ENCODE data around the gene MDN1. TPM values are rescaled to one million over a fixed set of nuclear protein-coding genes. Genes with fewer than 3 reads are reported as not detected.

The MDN1 gene
- total and polyA plus RNA-seq, 2 donors (not counting 1 experiment from before 2014, with no cell fraction given) = 16.5 to 59.5 TPM

DNA sequence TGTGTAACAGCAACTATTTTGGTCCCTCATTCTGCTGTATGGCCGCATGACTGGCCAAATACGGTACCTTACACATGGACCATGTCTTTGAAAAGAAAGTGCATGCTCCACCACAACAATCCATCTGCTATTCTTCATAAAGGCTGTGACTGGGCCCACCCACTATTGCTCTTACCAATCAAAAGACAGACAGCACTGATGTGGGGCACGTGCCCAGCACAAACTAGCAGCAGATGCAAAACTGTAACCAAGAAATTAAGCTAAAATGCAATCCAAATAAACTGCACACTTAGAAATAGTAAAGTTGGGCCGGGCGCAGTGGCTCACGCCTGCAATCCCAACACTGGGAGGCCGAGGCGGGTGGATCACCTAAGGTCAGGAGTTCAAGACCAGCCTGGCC is 20.5 kb downstream of the MDN1 start:
- H3K27ac Mint-ChIP-seq = no peak overlapping the region
- Histone ChIP-seq H3K9ac (ENCODE audit: low read length) (no peak overlapping the region), H3K4me2 (replicated peaks; ENCODE audit: low read depth, low read length, poor library complexity, severe bottlenecking) (no peak overlapping the region), H2AFZ (ENCODE audit: insufficient read depth, low read depth, low read length, poor library complexity, severe bottlenecking) (no peak overlapping the region), H3K9me3 (ENCODE audit: control extremely low read depth in 1 of 3, control insufficient read depth in 2 of 3, insufficient read depth in 1 of 3, low read length in 2 of 3) (no peaks in the 10 kb centered on the region), H3K4me3 (ENCODE audit: control extremely low read depth in 1 of 5, extremely low read depth in 1 of 5, insufficient read depth in 1 of 5, low read depth in 2 of 5, low read length in 4 of 5) (no peak overlapping the region), H3K27me3 (replicated peaks in 1 of 4; ENCODE audit: control extremely low read depth in 1 of 4, control insufficient read depth in 3 of 4, insufficient read depth in 4 of 4, low read length in 3 of 4) (no peaks in the 10 kb centered on the region), H3K27ac (ENCODE audit: low read length in 2 of 2) (no peak overlapping the region), H3K36me3 (replicated peaks in 1 of 2; ENCODE audit: control extremely low read depth in 1 of 2, control insufficient read depth in 1 of 2, extremely low read depth in 1 of 2, insufficient read depth in 2 of 2, low read length in 1 of 2) (peaks cover 10 to 31% of the 10 kb centered on the region in 2 experiments), H3K4me1 (ENCODE audit: control insufficient read depth in 2 of 2, insufficient read depth in 2 of 2, low read length in 2 of 2) (peaks cover 5 to 6% of the 10 kb centered on the region in 2 donors), H4K20me1 (ENCODE audit: control insufficient read depth, insufficient read depth, low read length, poor library complexity, severe bottlenecking) (no peaks in the 10 kb centered on the region), H3K79me2 (ENCODE audit: control insufficient read depth, insufficient read depth, low read length) (peaks cover 14% of the 10 kb centered on the region)
- H3K4me3 Mint-ChIP-seq = no peak overlapping the region
- H3K4me1 Mint-ChIP-seq = peaks cover 10% of the 10 kb centered on the region
- ChIA-PET POLR2A (no interaction called here), CTCF (no interaction called here)
- H3K27me3 Mint-ChIP-seq = no peaks in the 10 kb centered on the region
- 97% methylated on average over 6 of the region's 8 CpGs for WGBS (ENCODE audit: insufficient coverage)
- no peak for ATAC-seq (ENCODE audit: low read depth)
- no peak for TF ChIP-seq EZH2 (IDR thresholded peaks at IDR 0.05; ENCODE audit: borderline replicate concordance, insufficient read depth, low read depth, low read length, poor library complexity, severe bottlenecking)
- TF ChIP-seq, protein P1, sequence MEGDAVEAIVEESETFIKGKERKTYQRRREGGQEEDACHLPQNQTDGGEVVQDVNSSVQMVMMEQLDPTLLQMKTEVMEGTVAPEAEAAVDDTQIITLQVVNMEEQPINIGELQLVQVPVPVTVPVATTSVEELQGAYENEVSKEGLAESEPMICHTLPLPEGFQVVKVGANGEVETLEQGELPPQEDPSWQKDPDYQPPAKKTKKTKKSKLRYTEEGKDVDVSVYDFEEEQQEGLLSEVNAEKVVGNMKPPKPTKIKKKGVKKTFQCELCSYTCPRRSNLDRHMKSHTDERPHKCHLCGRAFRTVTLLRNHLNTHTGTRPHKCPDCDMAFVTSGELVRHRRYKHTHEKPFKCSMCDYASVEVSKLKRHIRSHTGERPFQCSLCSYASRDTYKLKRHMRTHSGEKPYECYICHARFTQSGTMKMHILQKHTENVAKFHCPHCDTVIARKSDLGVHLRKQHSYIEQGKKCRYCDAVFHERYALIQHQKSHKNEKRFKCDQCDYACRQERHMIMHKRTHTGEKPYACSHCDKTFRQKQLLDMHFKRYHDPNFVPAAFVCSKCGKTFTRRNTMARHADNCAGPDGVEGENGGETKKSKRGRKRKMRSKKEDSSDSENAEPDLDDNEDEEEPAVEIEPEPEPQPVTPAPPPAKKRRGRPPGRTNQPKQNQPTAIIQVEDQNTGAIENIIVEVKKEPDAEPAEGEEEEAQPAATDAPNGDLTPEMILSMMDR (IDR thresholded peaks at IDR 0.05) = no peak
- no peaks in the 10 kb centered on the region for H3K9me3 Mint-ChIP-seq (ENCODE audit: insufficient read depth)
- DNase-seq = no peak
- intact Hi-C loops (cut with micrococcal nuclease) = no loop called here

- H3K79me2 ChIP-seq (ENCODE audit: control insufficient read depth, insufficient read depth, low read length) = peaks cover 18% of the 10 kb centered on the region
- ChIA-PET POLR2A (no interaction called here), CTCF (no interaction called here)
- H4K20me1 ChIP-seq (ENCODE audit: control insufficient read depth, insufficient read depth, low read length, poor library complexity, severe bottlenecking) = no peaks in the 10 kb centered on the region
- peaks cover 18 to 20% of the 10 kb centered on the region in 2 donors for H3K4me1 ChIP-seq (ENCODE audit: control insufficient read depth in 2 of 2, insufficient read depth in 2 of 2, low read length in 2 of 2)
- WGBS (ENCODE audit: insufficient coverage) = 89% methylated on average over 4 of the region's 7 CpGs
- H3K27me3 ChIP-seq (replicated peaks in 1 of 4; ENCODE audit: control extremely low read depth in 1 of 4, control insufficient read depth in 3 of 4, insufficient read depth in 4 of 4, low read length in 3 of 4) = no peaks in the 10 kb centered on the region
- Mint-ChIP-seq H3K27me3 (no peaks in the 10 kb centered on the region), H3K27ac (no peak overlapping the region), H3K4me1 (peaks cover 23% of the 10 kb centered on the region), H3K9me3 (ENCODE audit: insufficient read depth) (no peaks in the 10 kb centered on the region), H3K4me3 (no peak overlapping the region)
- TF ChIP-seq, protein P1 (IDR thresholded peaks at IDR 0.05) = no peak
- no peak for TF ChIP-seq EZH2 (IDR thresholded peaks at IDR 0.05; ENCODE audit: borderline replicate concordance, insufficient read depth, low read depth, low read length, poor library complexity, severe bottlenecking)
- DNase-seq (no peak), ATAC-seq (ENCODE audit: low read depth) (no peak)
- H2AFZ ChIP-seq (ENCODE audit: insufficient read depth, low read depth, low read length, poor library complexity, severe bottlenecking) = no peak overlapping the region
- H3K36me3 ChIP-seq (replicated peaks in 1 of 2; ENCODE audit: control extremely low read depth in 1 of 2, control insufficient read depth in 1 of 2, extremely low read depth in 1 of 2, insufficient read depth in 2 of 2, low read length in 1 of 2) = peaks cover 9 to 36% of the 10 kb centered on the region in 2 experiments
- H3K9me3 ChIP-seq (ENCODE audit: control extremely low read depth in 1 of 3, control insufficient read depth in 2 of 3, insufficient read depth in 1 of 3, low read length in 2 of 3) = no peaks in the 10 kb centered on the region
- no peak overlapping the region for H3K4me3 ChIP-seq (ENCODE audit: control extremely low read depth in 1 of 5, extremely low read depth in 1 of 5, insufficient read depth in 1 of 5, low read depth in 2 of 5, low read length in 4 of 5)
- H3K4me2 ChIP-seq (replicated peaks; ENCODE audit: low read depth, low read length, poor library complexity, severe bottlenecking) = no peak overlapping the region
- intact Hi-C loops (cut with micrococcal nuclease) = no loop called here
- no peak overlapping the region for H3K27ac ChIP-seq (ENCODE audit: low read length in 2 of 2)
- no peak overlapping the region for H3K9ac ChIP-seq (ENCODE audit: low read length)
Observed at GRCh38 chr6:89797317-89797716, 22.3 kb downstream of the MDN1 start.
